ENCODE data around the gene TIAM2. TPM values are rescaled to one million over a fixed set of nuclear protein-coding genes. Genes with fewer than 3 reads are reported as not detected.

Gene TIAM2
- total and polyA plus RNA-seq, 8 donors: 2.0 to 9.2 (median 3.4) TPM

- Histone ChIP-seq H3K4me3 (no peak overlapping the region), H3K9me3 (no peaks in the 10 kb centered on the region), H3K27me3 (no peaks in the 10 kb centered on the region), H3K36me3 (no peaks in the 10 kb centered on the region), H3K4me1 (no peaks in the 10 kb centered on the region), H3K27ac (no peak overlapping the region)
- 68 to 73% methylated on average over 3 of the region's 3 CpGs for WGBS, 2 donors
- ATAC-seq: no peak
- no peak for DNase-seq
- no peak for TF ChIP-seq CTCF (IDR thresholded peaks at IDR 0.05)
- FAIRE-seq: no peak
- intact Hi-C loops (cut with DNase I): no loop called here
Observed at GRCh38 chr6:155064303-155064702, 69.2 kb downstream of the TIAM2 start.

GRCh38 chr6:155066361-155066760 lies 71.2 kb downstream of the TIAM2 start:
- Histone ChIP-seq H3K4me1 (no peaks in the 10 kb centered on the region), H3K27ac (no peak overlapping the region), H3K9me3 (no peaks in the 10 kb centered on the region), H3K27me3 (no peaks in the 10 kb centered on the region), H3K36me3 (no peaks in the 10 kb centered on the region), H3K4me3 (no peak overlapping the region)
- DNase-seq (no peak), ATAC-seq (no peak), FAIRE-seq (no peak)
- TF ChIP-seq CTCF (IDR thresholded peaks at IDR 0.05): no peak
- intact Hi-C loops (cut with DNase I): no loop called here
- 85 to 87% methylated on average over 6 of the region's 6 CpGs for WGBS, 2 donors

GRCh38 chr6:155066921-155067680 lies 72.0 kb downstream of the TIAM2 start:
- ATAC-seq: no peak
- Histone ChIP-seq H3K36me3 (no peaks in the 10 kb centered on the region), H3K27ac (no peak overlapping the region), H3K27me3 (no peaks in the 10 kb centered on the region), H3K4me3 (no peak overlapping the region), H3K9me3 (no peaks in the 10 kb centered on the region), H3K4me1 (no peaks in the 10 kb centered on the region)
- 78 to 83% methylated on average over 7 of the region's 7 CpGs for WGBS, 2 donors
- FAIRE-seq: no peak
- DNase-seq: no peak
- intact Hi-C loops (cut with DNase I): no loop called here
- TF ChIP-seq CTCF (IDR thresholded peaks at IDR 0.05): no peak

GRCh38 chr6:155067956-155068615 lies 73.0 kb downstream of the TIAM2 start:
- DNase-seq (no peak), FAIRE-seq (no peak), ATAC-seq (no peak)
- H3K9me3 ChIP-seq: no peaks in the 10 kb centered on the region
- intact Hi-C loops (cut with DNase I): no loop called here
- no peak overlapping the region for H3K27ac ChIP-seq
- no peaks in the 10 kb centered on the region for H3K27me3 ChIP-seq
- 68 to 78% methylated on average over 9 of the region's 9 CpGs for WGBS, 2 donors
- TF ChIP-seq CTCF (IDR thresholded peaks at IDR 0.05): no peak
- no peaks in the 10 kb centered on the region for H3K4me1 ChIP-seq
- H3K4me3 ChIP-seq: no peak overlapping the region
- no peaks in the 10 kb centered on the region for H3K36me3 ChIP-seq

- H3K36me3 ChIP-seq: no peaks in the 10 kb centered on the region
- H3K4me3 ChIP-seq: no peak overlapping the region
- H3K27me3 ChIP-seq: no peaks in the 10 kb centered on the region
- intact Hi-C loops (cut with DNase I): no loop called here
- H3K27ac ChIP-seq: no peak overlapping the region
- no peaks in the 10 kb centered on the region for H3K4me1 ChIP-seq
- FAIRE-seq (no peak), DNase-seq (no peak), ATAC-seq (no peak)
- H3K9me3 ChIP-seq: no peaks in the 10 kb centered on the region
- TF ChIP-seq CTCF (IDR thresholded peaks at IDR 0.05): no peak
Observed at GRCh38 chr6:155069543-155069942, 74.4 kb downstream of the TIAM2 start.

Measured in pancreas (tissue), 10 donors.